ENCODE results near the gene PALM3.

GRCh38 chr19:14059093-14059480 is 2.8 kb downstream of the PALM3 start:
- TF ChIP-seq POLR2AphosphoS5 (IDR thresholded peaks at IDR 0.05; ENCODE audit: low read depth, low read length): no peak
- TF ChIP-seq REST (IDR thresholded peaks at IDR 0.05; ENCODE audit: insufficient read depth in 1 of 2, low read depth in 2 of 2, low read length in 2 of 2): no peak

All from PFSK-1 (cell line).